HUES6 (cell line): Measurements from ENCODE around the gene TET1.
"Not testable (repeated sequence)": the region's sequence is repeated elsewhere in the genome, so short reads cannot be mapped to it uniquely, and the experiment has no call there.

ENCODE experiments used
- H3K27ac ChIP-seq: 2 replicates; pipeline ENCODE4 v1.7.0; 2013; ENCODE audit warnings: low read depth, mild to moderate bottlenecking, low read length, inconsistent platforms
- H3K27me3 ChIP-seq: 2 replicates; pipeline ENCODE4 v1.6.1; 2013; ENCODE audit warnings: low read length; ENCODE audit not compliant: control insufficient read depth, insufficient read depth
- H3K36me3 ChIP-seq: 2 replicates; pipeline ENCODE4 v1.6.1; 2013; ENCODE audit warnings: low read length; ENCODE audit not compliant: control insufficient read depth, insufficient read depth
- H3K4me1 ChIP-seq: 2 replicates; pipeline ENCODE4 v1.6.1; 2013; ENCODE audit warnings: low read length; ENCODE audit not compliant: control insufficient read depth, insufficient read depth
- H3K4me3 ChIP-seq: 2 replicates; pipeline ENCODE4 v1.5.1; 2013; ENCODE audit warnings: low read depth, low read length
- H3K9ac ChIP-seq: one replicate; pipeline ENCODE4 v1.6.1; 2013; ENCODE audit warnings: mild to moderate bottlenecking, low read length
- H3K9me3 ChIP-seq: 2 replicates; pipeline ENCODE4 v1.6.1; 2013; ENCODE audit warnings: low read depth, low read length; ENCODE audit not compliant: control insufficient read depth, insufficient read depth

The TET1 gene

DNA sequence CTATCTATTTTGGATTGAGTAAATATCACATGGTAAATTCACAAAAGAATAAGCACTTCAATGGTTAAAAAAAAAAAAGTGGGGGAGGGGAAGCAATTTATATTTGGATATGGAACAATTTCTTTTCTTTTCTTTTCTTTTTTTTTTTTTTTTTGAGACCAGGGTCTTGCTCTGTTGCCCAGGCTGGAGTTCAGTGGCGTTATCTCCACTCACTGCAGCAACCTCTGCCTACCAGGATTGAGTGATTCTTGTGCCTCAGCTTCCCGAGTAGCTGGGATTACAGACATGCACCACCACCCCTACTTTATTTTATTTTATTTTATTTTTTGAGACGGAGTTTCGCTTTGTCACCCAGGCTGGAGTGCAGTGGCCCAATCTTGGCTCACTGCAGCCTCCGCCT is 148.8 kb downstream of the TET1 start:
- H3K9ac ChIP-seq, H3K4me1 ChIP-seq, H3K9me3 ChIP-seq, H3K36me3 ChIP-seq, H3K27ac ChIP-seq, H3K4me3 ChIP-seq, H3K27me3 ChIP-seq: not testable (repeated sequence)

DNA sequence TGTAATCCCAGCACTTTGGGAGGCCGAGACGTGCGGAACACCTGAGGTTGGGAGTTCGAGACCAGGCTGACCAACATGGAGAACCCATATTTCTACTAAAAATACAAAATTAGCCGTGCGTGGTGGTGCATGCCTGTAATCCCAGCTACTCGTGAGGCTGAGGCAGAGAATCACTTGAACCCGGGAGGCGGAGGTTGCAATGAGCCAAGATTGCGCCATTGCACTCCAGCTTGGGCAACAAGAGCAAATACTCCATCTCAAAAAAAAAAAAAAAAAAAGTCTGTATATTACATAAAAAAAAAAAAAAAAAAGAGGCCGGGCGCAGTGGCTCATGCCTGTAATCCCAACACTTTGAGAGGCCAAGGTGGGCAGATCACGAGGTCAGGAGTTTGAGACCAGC is 152.9 kb downstream of the TET1 start:
- H3K9me3 ChIP-seq, H3K9ac ChIP-seq, H3K4me1 ChIP-seq, H3K4me3 ChIP-seq, H3K27me3 ChIP-seq, H3K36me3 ChIP-seq, H3K27ac ChIP-seq: not testable (repeated sequence)

DNA sequence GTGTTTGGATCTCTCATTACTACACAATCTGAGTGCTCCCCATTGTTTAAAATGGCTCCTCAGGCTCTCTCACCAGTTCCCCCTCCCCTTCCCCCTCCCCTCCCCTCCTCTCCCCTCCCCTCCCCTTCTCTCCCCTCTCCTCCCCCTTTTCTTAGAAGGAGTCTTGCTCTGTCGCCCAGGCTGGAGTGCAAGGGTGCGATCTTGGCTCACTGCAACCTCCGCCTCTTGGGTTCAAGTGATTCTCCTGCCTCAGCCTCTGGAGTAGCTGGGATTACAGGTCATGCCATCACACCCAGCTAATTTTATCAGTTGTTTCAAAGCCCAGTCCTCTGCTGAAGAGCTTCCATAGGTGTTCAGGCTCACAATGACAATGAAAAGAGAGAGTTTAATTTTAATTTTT is 157.3 kb downstream of the TET1 start:
- Histone ChIP-seq H3K9ac (no peak overlapping the region), H3K9me3 (no peaks in the 10 kb centered on the region), H3K36me3 (peaks cover under 1% of the 10 kb centered on the region; the same call in 1 of the 2 replicates), H3K4me1 (no peaks in the 10 kb centered on the region), H3K4me3 (no peak overlapping the region), H3K27me3 (no peaks in the 10 kb centered on the region), H3K27ac (no peak overlapping the region)

DNA sequence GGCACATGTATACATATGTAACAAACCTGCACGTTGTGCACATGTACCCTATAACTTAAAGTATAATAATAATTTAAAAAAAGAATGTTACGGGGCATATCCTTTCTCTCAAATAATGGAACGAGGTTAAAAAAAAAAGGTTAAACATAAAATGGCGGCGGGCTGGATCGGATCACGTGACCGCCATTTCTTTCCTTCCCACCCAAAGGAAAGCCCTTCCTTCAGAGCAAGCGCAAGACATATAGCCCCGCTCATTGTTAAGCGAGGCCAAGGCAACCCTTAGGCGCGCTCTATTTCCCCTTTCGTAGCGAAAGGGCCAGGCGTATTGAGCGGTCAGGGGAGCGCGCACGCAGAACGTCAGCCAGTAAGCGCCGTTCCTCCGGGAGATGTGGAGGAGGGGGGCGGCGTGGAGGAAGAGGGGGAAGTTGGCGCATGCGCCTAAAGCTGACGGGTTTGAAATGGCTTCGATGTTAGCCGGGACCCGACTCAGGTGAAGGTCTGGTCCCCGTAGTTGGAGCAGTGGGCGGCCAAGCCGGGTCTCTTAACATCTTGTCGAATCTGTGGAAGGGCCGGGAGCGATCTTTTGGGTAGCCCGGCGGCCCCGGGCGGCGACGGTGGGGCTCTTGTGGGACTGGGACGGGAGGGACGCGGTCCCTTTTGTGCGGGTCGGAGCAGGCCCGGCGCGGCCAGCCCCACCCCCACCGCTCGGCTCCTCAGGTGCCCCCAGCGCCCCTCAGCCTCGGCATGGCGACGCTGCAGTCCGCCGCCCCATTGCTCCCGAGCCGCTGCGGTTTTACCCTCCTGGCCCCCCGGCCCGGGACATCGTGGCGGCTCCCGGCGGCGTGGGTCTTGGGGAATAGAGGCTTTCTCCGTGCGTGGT is 160.9 kb downstream of the TET1 start, which contains the start of gene CCAR1:
Gene CCAR1, plus strand, starts transcription at position 447 of the 880 bp plus-strand sequence. CDS start 1,266 bp downstream, outside the sequence.
- Histone ChIP-seq H3K4me1 (no peaks in the 10 kb centered on the region), H3K27ac (peak within 1 kb of the TSS; percentile 99)

DNA sequence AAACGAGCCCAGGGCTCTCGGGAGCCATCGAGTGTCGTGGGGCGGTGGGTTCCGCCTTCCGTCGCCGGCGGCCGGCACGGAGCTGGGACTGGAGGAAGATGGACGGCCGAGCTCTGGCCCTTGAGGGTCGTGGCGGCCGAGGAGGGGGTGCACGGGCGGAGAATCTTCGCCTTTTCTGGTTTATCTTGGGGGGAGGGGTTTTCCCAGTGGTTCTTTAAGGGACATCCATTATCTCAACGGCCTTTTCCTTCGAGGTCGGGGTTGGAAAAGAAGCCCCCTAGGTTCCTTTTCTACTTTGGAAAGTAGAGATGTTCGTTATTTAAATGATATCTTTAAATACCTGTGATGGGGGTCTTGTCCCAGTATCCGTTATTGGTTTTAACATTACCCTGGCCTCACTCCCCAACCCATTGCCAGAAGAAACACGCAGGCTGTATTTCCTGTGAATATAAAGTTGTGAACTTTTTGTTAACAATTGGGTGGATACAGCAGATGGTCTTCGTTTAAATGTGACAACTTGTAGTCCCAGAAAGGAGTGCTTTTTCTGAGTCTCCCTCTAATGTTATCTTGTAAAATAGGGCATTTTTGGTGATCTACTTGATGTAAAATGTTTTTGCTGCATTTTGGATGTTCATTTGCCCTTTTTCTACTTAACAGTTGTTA is 161.7 kb downstream of the TET1 start:
- H3K27ac ChIP-seq = peak overlapping the region; percentile 99
- peaks cover 39% of the 10 kb centered on the region for H3K36me3 ChIP-seq

More for the DNA sequence above, 160.9 kb downstream of the TET1 start, which contains the start of gene CCAR1:
- peaks cover 31% of the 10 kb centered on the region for H3K36me3 ChIP-seq
- H3K9ac ChIP-seq = peak within 1 kb of the TSS; percentile 96
- H3K27me3 ChIP-seq = no peaks in the 10 kb centered on the region
- no peaks in the 10 kb centered on the region for H3K9me3 ChIP-seq
- H3K4me3 ChIP-seq = peak within 1 kb of the TSS; percentile 94

DNA sequence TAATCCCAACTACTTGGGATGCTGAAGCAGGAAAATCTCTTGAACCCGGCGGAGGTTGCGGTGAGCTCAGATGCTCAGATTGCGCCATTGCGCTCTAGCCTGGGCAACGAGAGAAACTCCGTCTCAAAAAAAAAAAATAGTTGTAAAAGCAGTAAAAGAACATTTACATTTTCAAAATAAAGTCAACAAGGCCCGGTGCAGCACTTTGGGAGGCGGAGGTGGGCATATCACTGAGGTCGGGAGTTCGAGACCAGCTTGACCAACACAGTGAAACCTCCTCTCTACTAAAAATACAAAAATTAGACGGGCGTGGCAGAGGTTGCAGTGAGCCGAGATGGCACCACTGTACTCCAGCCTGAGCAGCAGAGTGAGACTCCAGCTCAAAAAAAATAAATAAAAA is 164.9 kb downstream of the TET1 start:
- H3K36me3 ChIP-seq = peaks cover 68% of the 10 kb centered on the region
- no peaks in the 10 kb centered on the region for H3K27me3 ChIP-seq
- H3K4me3 ChIP-seq = no peak overlapping the region
- 0 out of 2 replicates have a peak, but pooled peaks cover 3% of the 10 kb centered on the region for H3K4me1 ChIP-seq
- no peak overlapping the region for H3K27ac ChIP-seq
- H3K9ac ChIP-seq = no peak overlapping the region
- no peaks in the 10 kb centered on the region for H3K9me3 ChIP-seq

More for the DNA sequence above, 161.7 kb downstream of the TET1 start:
- H3K9me3 ChIP-seq = no peaks in the 10 kb centered on the region
- H3K9ac ChIP-seq = peak overlapping the region; percentile 96
- no peaks in the 10 kb centered on the region for H3K4me1 ChIP-seq
- H3K4me3 ChIP-seq = peak overlapping the region; percentile 94
- no peaks in the 10 kb centered on the region for H3K27me3 ChIP-seq

DNA sequence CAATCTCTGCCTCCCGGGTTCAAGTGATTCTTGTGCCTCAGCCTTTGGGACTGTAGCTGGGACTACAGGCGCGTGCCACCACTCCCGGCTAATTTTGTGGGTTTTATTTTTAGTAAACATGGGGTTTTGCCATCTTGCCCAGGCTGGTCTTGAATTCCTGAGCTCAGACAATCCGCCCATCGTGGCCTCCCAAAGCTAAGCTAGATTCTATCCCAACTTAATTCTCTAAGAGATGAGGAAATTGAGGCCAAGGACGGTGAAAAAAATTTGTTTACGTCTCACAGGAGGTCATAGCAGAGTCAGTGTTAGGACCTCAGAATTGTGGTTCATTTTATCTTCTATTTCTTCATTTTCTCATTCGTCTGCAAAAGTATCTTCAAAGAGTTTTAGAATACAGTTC is 167.0 kb downstream of the TET1 start:
- Histone ChIP-seq H3K4me1 (0 out of 2 replicates have a peak, but pooled peaks cover 3% of the 10 kb centered on the region), H3K9me3 (no peaks in the 10 kb centered on the region), H3K27ac (no peak overlapping the region), H3K27me3 (no peaks in the 10 kb centered on the region), H3K4me3 (no peak overlapping the region), H3K36me3 (peaks cover 88% of the 10 kb centered on the region), H3K9ac (no peak overlapping the region)

DNA sequence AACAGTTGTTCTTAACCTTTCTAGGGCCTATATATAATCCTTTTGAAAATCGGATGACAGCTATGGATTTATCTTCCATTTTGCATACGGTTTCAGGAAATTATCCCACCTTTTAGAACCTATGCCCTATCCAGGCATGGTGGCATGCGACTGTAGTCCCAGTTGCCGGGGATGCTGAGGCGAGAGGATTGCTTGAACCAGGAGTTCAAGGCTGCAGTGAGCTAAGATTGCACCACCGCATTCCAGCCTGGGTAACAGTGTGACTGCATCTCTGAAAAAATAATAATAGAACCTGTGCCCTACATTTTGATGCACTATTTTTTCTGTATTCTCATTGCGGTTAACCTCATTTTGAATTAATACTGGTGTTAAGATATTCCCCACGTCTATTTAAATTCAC is 172.5 kb downstream of the TET1 start:
- Histone ChIP-seq H3K4me1 (no peaks in the 10 kb centered on the region), H3K27ac (no peak overlapping the region), H3K27me3 (no peaks in the 10 kb centered on the region), H3K9me3 (no peaks in the 10 kb centered on the region), H3K4me3 (no peak overlapping the region), H3K9ac (no peak overlapping the region), H3K36me3 (peaks cover 92% of the 10 kb centered on the region)

DNA sequence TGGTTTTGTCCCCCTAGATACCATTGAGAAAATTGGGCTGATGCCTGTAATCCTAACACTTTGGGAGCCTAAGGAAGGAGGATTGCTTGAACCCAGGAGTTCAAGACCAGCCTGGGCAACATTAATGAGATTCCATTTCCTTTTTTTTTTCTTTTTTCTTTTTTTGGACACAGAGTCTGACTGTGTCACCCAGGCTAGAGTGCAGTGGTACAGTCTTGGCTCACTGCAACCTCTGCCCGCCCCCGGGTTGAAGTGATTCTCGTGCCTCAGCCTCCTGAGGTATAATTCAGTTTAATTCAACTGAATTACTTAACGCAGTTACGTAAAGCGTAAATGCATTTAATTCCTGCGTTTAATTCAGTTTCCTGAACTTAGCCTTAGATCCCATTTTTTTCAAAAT is 174.2 kb downstream of the TET1 start:
- Histone ChIP-seq H3K36me3 (peaks cover 95% of the 10 kb centered on the region), H3K4me1 (no peaks in the 10 kb centered on the region), H3K9ac (no peak overlapping the region), H3K27me3 (no peaks in the 10 kb centered on the region), H3K4me3 (no peak overlapping the region), H3K9me3 (no peaks in the 10 kb centered on the region), H3K27ac (no peak overlapping the region)

DNA sequence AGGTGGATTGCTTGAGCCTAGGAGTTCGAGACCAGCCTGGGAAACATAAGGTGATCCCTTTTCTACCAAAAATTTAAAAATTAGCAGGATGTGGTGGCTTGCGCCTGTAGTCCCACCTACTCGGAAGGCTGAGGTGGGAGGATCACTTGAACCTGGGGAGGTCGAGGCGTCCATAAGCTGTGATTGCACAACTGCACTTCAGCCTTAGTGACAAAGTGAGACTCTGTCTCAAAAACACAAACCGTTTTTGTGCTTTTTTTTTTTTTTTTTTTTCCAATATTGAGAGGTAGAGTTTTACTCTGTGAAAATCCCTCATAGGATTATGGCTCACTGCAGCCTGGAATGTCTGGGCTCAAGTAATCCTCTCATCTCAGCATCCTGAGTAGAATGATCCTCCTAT is 175.0 kb downstream of the TET1 start:
- Histone ChIP-seq H3K27ac (no peak overlapping the region), H3K36me3 (peaks cover 95% of the 10 kb centered on the region), H3K27me3 (no peaks in the 10 kb centered on the region), H3K4me1 (no peaks in the 10 kb centered on the region), H3K4me3 (no peak overlapping the region), H3K9ac (no peak overlapping the region), H3K9me3 (no peaks in the 10 kb centered on the region)

DNA sequence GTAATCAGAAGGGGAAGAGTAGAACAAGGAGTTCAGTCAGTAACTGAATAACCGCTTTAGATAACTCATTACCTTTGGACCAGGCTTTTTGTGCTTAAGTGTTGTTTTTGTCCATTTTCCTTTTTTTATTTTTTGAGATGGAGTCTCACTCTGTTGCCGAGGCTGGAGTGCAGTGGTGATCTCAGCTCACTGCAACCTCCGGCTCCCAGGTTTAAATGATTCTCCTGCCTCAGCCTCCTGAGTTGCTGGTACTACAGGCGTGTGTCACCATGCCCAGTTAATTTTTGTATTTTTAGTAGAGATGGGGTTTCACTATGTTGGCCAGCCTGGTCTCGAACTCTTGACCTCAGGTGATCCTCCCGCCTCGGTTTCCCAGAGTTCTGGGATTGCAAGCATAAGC is 175.6 kb downstream of the TET1 start:
- not testable (repeated sequence) for H3K4me3 ChIP-seq, H3K9me3 ChIP-seq, H3K9ac ChIP-seq, H3K27ac ChIP-seq, H3K4me1 ChIP-seq, H3K27me3 ChIP-seq
- peaks cover 95% of the 10 kb centered on the region for H3K36me3 ChIP-seq
